SK-N-SH treated with all-trans-retinoic acid at 6 μM for 48 hours (cell line): ENCODE measurements around the gene ATF1.

Experiments
- CSDC2 ChIP-seq: fragments of 250-450 bp; sonication (Bioruptor Pico); IDR thresholded peaks from 2 replicates; pipeline ENCODE4 v1.5.0; 2020; ENCODE audit warnings: mild to moderate bottlenecking, moderate library complexity
- TCF4 ChIP-seq: fragments of 250-450 bp; sonication (Bioruptor Pico); IDR thresholded peaks from 2 replicates; pipeline ENCODE4 v1.8.0; 2021; ENCODE audit warnings: mild to moderate bottlenecking, moderate library complexity, borderline replicate concordance
- TOX ChIP-seq: fragments of 250-450 bp; sonication (Bioruptor Pico); IDR thresholded peaks from 2 replicates; pipeline ENCODE4 v1.8.0; 2021; ENCODE audit warnings: mild to moderate bottlenecking, moderate library complexity, borderline replicate concordance

- TF ChIP-seq TOX (CRISPR knock-in tag) (no peak), TCF4 (CRISPR knock-in tag) (no peak), CSDC2 (no peak)
Measured at GRCh38 chr12:50840809-50841487, 77.0 kb downstream of the ATF1 start.
